Transverse colon (tissue), 3 donors: ENCODE results near the gene DYRK1B.

Experiments used
- EP300 ChIP-seq: sonication (generic); formaldehyde crosslinking; IDR thresholded peaks from one replicate; pipeline ENCODE4 v1.6.1; 2017; ENCODE audit warnings: antibody characterized with exemption, low read depth
- POLR2A ChIP-seq: fragments of 450-650 bp; IDR thresholded peaks from one replicate; pipeline ENCODE4 v1.6.1; 2016; ENCODE audit warnings: antibody characterized with exemption, mild to moderate bottlenecking, moderate library complexity
- TF ChIP-seq, protein P1 (sequence below), 5 experiments: fragments of 200-600 bp in 3 of 5; fragments of 450-650 bp in 2 of 5; sonication (generic) in 3 of 5; IDR thresholded peaks; 1 replicate in 2 of 5; 2 replicates in 3 of 5; pipeline ENCODE4 v1.5.1; 2016 to 2017; ENCODE audit warnings: antibody characterized with exemption in 5 of 5, inconsistent platforms in 3 of 5, mild to moderate bottlenecking in 2 of 5, moderate library complexity in 1 of 5

DNA sequence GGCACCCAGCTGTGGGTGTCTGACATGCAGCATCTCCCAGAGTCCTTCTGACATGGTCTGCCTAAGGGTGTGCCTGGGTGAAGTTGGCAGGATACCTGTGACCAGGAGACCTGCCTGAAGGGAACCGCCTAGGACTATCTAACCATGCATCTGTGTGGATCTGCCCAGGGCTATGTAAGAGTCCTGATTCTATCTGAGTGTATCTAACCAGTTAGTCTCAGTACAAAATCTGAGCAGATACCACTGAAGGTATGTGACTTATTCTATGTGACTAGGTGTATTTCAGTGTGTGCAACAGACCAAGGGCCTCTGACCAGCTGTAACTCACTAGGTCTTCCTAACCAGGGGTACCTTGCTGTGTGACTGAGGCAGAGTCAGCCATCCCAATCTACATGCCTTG is 40.4 kb upstream of the DYRK1B start:
- TF ChIP-seq, protein P1, sequence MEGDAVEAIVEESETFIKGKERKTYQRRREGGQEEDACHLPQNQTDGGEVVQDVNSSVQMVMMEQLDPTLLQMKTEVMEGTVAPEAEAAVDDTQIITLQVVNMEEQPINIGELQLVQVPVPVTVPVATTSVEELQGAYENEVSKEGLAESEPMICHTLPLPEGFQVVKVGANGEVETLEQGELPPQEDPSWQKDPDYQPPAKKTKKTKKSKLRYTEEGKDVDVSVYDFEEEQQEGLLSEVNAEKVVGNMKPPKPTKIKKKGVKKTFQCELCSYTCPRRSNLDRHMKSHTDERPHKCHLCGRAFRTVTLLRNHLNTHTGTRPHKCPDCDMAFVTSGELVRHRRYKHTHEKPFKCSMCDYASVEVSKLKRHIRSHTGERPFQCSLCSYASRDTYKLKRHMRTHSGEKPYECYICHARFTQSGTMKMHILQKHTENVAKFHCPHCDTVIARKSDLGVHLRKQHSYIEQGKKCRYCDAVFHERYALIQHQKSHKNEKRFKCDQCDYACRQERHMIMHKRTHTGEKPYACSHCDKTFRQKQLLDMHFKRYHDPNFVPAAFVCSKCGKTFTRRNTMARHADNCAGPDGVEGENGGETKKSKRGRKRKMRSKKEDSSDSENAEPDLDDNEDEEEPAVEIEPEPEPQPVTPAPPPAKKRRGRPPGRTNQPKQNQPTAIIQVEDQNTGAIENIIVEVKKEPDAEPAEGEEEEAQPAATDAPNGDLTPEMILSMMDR (IDR thresholded peaks at IDR 0.05), result no peak
- no peak for TF ChIP-seq POLR2A
- TF ChIP-seq EP300, result no peak
